Liver (tissue), 3 donors: ENCODE data around the gene STX1A.
"Not testable (repeated sequence)": the region's sequence is repeated elsewhere in the genome, so short reads cannot be mapped to it uniquely, and the experiment has no call there.

Experiments
- EGR1 ChIP-seq, 2 donors: IDR thresholded peaks; 2 replicates each; pipeline ENCODE4 v1.6.1; 2016 to 2018; ENCODE audit warnings: antibody characterized with exemption in 2 of 2, low read depth in 2 of 2
- FOXA1 ChIP-seq: IDR thresholded peaks from 2 replicates; pipeline ENCODE4 v1.6.1; 2016; ENCODE audit warnings: antibody characterized with exemption
- JUND ChIP-seq, 2 donors: IDR thresholded peaks; 2 replicates each; pipeline ENCODE4 v1.6.1; 2016; ENCODE audit warnings: antibody characterized with exemption in 2 of 2
- RAD21 ChIP-seq, 2 donors: IDR thresholded peaks; 2 replicates each; pipeline ENCODE4 v1.6.1; 2016; ENCODE audit warnings: antibody characterized with exemption in 2 of 2, mild to moderate bottlenecking in 2 of 2
- REST ChIP-seq: IDR thresholded peaks from 2 replicates; pipeline ENCODE4 v1.6.1; 2016; ENCODE audit warnings: antibody characterized with exemption, mild to moderate bottlenecking
- RXRA ChIP-seq, 2 donors: IDR thresholded peaks; 2 replicates each; pipeline ENCODE4 v1.6.1; 2017 to 2018; ENCODE audit warnings: antibody characterized with exemption in 2 of 2, mild to moderate bottlenecking in 1 of 2
- SP1 ChIP-seq: IDR thresholded peaks from 2 replicates; pipeline ENCODE4 v1.6.1; 2018; ENCODE audit warnings: antibody characterized with exemption, mild to moderate bottlenecking
- TAF1 ChIP-seq: conservative IDR thresholded peaks from 2 replicates; pipeline ENCODE4 v1.6.1; 2016; ENCODE audit warnings: antibody characterized with exemption, mild to moderate bottlenecking
- YY1 ChIP-seq: IDR thresholded peaks from 2 replicates; pipeline ENCODE4 v1.6.1; 2016; ENCODE audit warnings: antibody characterized with exemption, mild to moderate bottlenecking
- TF ChIP-seq, protein P1 (sequence below): fragments of 150-350 bp; IDR thresholded peaks from 2 replicates; pipeline ENCODE4 v1.5.1; 2017; ENCODE audit warnings: improper control_type of control experiment, low read depth, low read length; ENCODE audit not compliant: missing input control
- TF ChIP-seq, protein P2 (sequence below): IDR thresholded peaks from 2 replicates; pipeline ENCODE4 v1.6.1; 2016; ENCODE audit warnings: antibody characterized with exemption
- TF ChIP-seq, protein P3 (sequence below): IDR thresholded peaks from 2 replicates; pipeline ENCODE4 v1.6.1; 2016; ENCODE audit warnings: antibody characterized with exemption
- TF ChIP-seq, protein P4 (sequence below): IDR thresholded peaks from 2 replicates; pipeline ENCODE4 v1.6.1; 2016; ENCODE audit warnings: antibody characterized with exemption
- donor health status: healthy.
- donor health status: healthy.

DNA sequence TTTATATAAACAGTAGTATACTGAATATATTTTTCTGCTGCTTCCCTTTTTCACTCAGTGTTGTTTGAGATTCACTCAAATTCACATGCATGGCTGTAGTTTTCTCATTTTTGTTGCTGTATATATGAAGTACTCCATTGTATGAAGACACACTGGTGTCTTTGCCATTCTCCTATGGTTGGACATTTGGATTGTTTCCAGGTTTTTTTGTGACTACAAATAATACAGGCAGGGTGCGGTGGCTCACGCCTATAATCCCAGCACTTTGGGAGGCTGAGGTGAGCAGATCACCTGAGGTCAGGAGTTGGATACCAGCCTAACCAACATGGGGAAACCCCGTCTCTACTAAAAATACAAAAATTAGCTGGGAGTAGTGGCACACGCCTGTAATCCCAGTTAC is 58.9 kb downstream of the STX1A start:
- TF ChIP-seq, protein P1, sequence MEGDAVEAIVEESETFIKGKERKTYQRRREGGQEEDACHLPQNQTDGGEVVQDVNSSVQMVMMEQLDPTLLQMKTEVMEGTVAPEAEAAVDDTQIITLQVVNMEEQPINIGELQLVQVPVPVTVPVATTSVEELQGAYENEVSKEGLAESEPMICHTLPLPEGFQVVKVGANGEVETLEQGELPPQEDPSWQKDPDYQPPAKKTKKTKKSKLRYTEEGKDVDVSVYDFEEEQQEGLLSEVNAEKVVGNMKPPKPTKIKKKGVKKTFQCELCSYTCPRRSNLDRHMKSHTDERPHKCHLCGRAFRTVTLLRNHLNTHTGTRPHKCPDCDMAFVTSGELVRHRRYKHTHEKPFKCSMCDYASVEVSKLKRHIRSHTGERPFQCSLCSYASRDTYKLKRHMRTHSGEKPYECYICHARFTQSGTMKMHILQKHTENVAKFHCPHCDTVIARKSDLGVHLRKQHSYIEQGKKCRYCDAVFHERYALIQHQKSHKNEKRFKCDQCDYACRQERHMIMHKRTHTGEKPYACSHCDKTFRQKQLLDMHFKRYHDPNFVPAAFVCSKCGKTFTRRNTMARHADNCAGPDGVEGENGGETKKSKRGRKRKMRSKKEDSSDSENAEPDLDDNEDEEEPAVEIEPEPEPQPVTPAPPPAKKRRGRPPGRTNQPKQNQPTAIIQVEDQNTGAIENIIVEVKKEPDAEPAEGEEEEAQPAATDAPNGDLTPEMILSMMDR = not testable (repeated sequence)
- not testable (repeated sequence) for TF ChIP-seq YY1; REST; RAD21 (IDR thresholded peaks at IDR 0.05); FOXA1; SP1; RXRA (IDR thresholded peaks at IDR 0.05); TAF1; JUND (IDR thresholded peaks at IDR 0.05); EGR1 (IDR thresholded peaks at IDR 0.05; ENCODE audit: low read depth in 2 of 2)
- TF ChIP-seq, protein P2, sequence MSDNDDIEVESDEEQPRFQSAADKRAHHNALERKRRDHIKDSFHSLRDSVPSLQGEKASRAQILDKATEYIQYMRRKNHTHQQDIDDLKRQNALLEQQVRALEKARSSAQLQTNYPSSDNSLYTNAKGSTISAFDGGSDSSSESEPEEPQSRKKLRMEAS = not testable (repeated sequence)
- TF ChIP-seq, protein P3, sequence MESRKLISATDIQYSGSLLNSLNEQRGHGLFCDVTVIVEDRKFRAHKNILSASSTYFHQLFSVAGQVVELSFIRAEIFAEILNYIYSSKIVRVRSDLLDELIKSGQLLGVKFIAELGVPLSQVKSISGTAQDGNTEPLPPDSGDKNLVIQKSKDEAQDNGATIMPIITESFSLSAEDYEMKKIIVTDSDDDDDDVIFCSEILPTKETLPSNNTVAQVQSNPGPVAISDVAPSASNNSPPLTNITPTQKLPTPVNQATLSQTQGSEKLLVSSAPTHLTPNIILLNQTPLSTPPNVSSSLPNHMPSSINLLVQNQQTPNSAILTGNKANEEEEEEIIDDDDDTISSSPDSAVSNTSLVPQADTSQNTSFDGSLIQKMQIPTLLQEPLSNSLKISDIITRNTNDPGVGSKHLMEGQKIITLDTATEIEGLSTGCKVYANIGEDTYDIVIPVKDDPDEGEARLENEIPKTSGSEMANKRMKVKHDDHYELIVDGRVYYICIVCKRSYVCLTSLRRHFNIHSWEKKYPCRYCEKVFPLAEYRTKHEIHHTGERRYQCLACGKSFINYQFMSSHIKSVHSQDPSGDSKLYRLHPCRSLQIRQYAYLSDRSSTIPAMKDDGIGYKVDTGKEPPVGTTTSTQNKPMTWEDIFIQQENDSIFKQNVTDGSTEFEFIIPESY = not testable (repeated sequence)
- TF ChIP-seq, protein P4, sequence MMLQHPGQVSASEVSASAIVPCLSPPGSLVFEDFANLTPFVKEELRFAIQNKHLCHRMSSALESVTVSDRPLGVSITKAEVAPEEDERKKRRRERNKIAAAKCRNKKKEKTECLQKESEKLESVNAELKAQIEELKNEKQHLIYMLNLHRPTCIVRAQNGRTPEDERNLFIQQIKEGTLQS = not testable (repeated sequence)
